Measurements from ENCODE around the gene TMEM178B. TPM values are rescaled to one million over a fixed set of nuclear protein-coding genes. Genes with fewer than 3 reads are reported as not detected.
"Not testable (repeated sequence)": the region's sequence is repeated elsewhere in the genome, so short reads cannot be mapped to it uniquely, and the experiment has no call there.

The TMEM178B gene
- total and polyA plus RNA-seq, 12 donors = 0.24 to 4.9 (median 2.1) TPM

GRCh38 chr7:141375442-141375841 lies 301.6 kb downstream of the TMEM178B start:
- Histone ChIP-seq H3K27me3 (no peaks in the 10 kb centered on the region), H3K9me3 (replicated peaks in 1 of 3) (no peaks in the 10 kb centered on the region), H3K4me1 (replicated peaks in 1 of 2) (peaks cover 0 to 5% of the 10 kb centered on the region in 2 donors), H3K27ac (no peak overlapping the region), H3K36me3 (replicated peaks in 1 of 2) (no peaks in the 10 kb centered on the region), H3K4me3 (no peak overlapping the region)
- DNase-seq = no peak
- 71 to 82% (median 76%) methylated on average over 2 of the region's 2 CpGs for WGBS, 4 donors
- intact Hi-C loops (cut with DNase I) = no loop called here
- TF ChIP-seq CTCF (IDR thresholded peaks at IDR 0.05) = no peak
- no peak for TF ChIP-seq POLR2A (IDR thresholded peaks at IDR 0.05)

- no peaks in the 10 kb centered on the region for H3K27me3 ChIP-seq
- no peak overlapping the region for H3K27ac ChIP-seq
- peak in 1 of 7 donors; percentile 6 for DNase-seq
- 26 to 44% (median 39%) methylated on average over 4 of the region's 4 CpGs for WGBS, 4 donors
- intact Hi-C loops (cut with DNase I) = no loop called here
- no peak overlapping the region for H3K4me3 ChIP-seq
- peaks cover 0 to 5% of the 10 kb centered on the region in 2 donors for H3K4me1 ChIP-seq (replicated peaks in 1 of 2)
- TF ChIP-seq CTCF (IDR thresholded peaks at IDR 0.05) (no peak), POLR2A (IDR thresholded peaks at IDR 0.05) (no peak)
- H3K9me3 ChIP-seq (replicated peaks in 1 of 3) = no peaks in the 10 kb centered on the region
- no peaks in the 10 kb centered on the region for H3K36me3 ChIP-seq (replicated peaks in 1 of 2)
These were observed 304.0 kb downstream of the TMEM178B start for GRCh38 chr7:141377906-141378305.

GRCh38 chr7:141378405-141378804 lies 304.5 kb downstream of the TMEM178B start:
- WGBS, 4 donors = 87 to 99% (median 90%) methylated on average over 2 of the region's 2 CpGs
- peak in 1 of 7 donors; percentile 5 for DNase-seq

GRCh38 chr7:141381794-141382427 lies 308.0 kb downstream of the TMEM178B start:
- Histone ChIP-seq H3K36me3 (replicated peaks in 1 of 2) (no peaks in the 10 kb centered on the region), H3K27me3 (no peaks in the 10 kb centered on the region), H3K4me3 (no peak overlapping the region), H3K4me1 (replicated peaks in 1 of 2) (peaks cover 0 to 5% of the 10 kb centered on the region in 2 donors), H3K27ac (no peak overlapping the region), H3K9me3 (replicated peaks in 1 of 3) (no peaks in the 10 kb centered on the region)
- 78 to 86% (median 79%) methylated on average over 3 of the region's 3 CpGs for WGBS, 4 donors
- TF ChIP-seq CTCF (IDR thresholded peaks at IDR 0.05) = no peak
- TF ChIP-seq POLR2A (IDR thresholded peaks at IDR 0.05) = no peak
- no peak for DNase-seq
- intact Hi-C loops (cut with DNase I) = no loop called here

More at GRCh38 chr7:141378405-141378804, 304.5 kb downstream of the TMEM178B start:
- no peak overlapping the region for H3K4me3 ChIP-seq
- no peaks in the 10 kb centered on the region for H3K36me3 ChIP-seq (replicated peaks in 1 of 2)
- H3K27me3 ChIP-seq = no peaks in the 10 kb centered on the region
- TF ChIP-seq POLR2A (IDR thresholded peaks at IDR 0.05) = no peak
- TF ChIP-seq CTCF (IDR thresholded peaks at IDR 0.05) = no peak
- no peak overlapping the region for H3K27ac ChIP-seq
- peaks cover 0 to 5% of the 10 kb centered on the region in 2 donors for H3K4me1 ChIP-seq (replicated peaks in 1 of 2)
- intact Hi-C loops (cut with DNase I) = no loop called here
- H3K9me3 ChIP-seq (replicated peaks in 1 of 3) = no peaks in the 10 kb centered on the region

GRCh38 chr7:141383356-141383755 lies 309.5 kb downstream of the TMEM178B start:
- H3K9me3 ChIP-seq (replicated peaks in 1 of 3); H3K4me3 ChIP-seq; H3K4me1 ChIP-seq (replicated peaks in 1 of 2); intact Hi-C loops (cut with DNase I); H3K36me3 ChIP-seq (replicated peaks in 1 of 2); H3K27ac ChIP-seq; H3K27me3 ChIP-seq; DNase-seq: not testable (repeated sequence)
- WGBS, 4 donors = 82 to 93% (median 93%) methylated on average over 3 of the region's 3 CpGs
